Thymus (tissue), 11 donors: ENCODE results near the gene PAX7. TPM values are rescaled to one million over a fixed set of nuclear protein-coding genes. Genes with fewer than 3 reads are reported as not detected.

Experiments used
- DNase-seq, 9 donors: peaks; one replicate each; pipeline ENCODE4 v3.0.0-alpha.2; 2013; ENCODE audit warnings: low spot score in 9 of 9, low read depth in 6 of 9, missing footprints in 1 of 9
- H3K27ac ChIP-seq, 2 donors: one replicate each; pipeline ENCODE4 v1.5.1; 2013; ENCODE audit warnings: control low read depth in 1 of 2, low read depth in 1 of 2, low read length in 1 of 2, mild to moderate bottlenecking in 1 of 2, moderate library complexity in 1 of 2
- H3K27me3 ChIP-seq, 2 donors: one replicate each; pipeline ENCODE4 v1.5.1; 2013; ENCODE audit warnings: low read length in 1 of 2; ENCODE audit not compliant: control insufficient read depth in 2 of 2, insufficient read depth in 1 of 2
- H3K36me3 ChIP-seq, 2 donors: one replicate each; pipeline ENCODE4 v1.5.1; 2013; ENCODE audit warnings: low read length in 1 of 2, mild to moderate bottlenecking in 1 of 2, moderate library complexity in 1 of 2; ENCODE audit not compliant: control insufficient read depth in 2 of 2, insufficient read depth in 2 of 2
- H3K4me1 ChIP-seq, 2 donors: one replicate each; pipeline ENCODE4 v1.5.1; 2013; ENCODE audit warnings: low read length in 2 of 2; ENCODE audit not compliant: control insufficient read depth in 2 of 2, insufficient read depth in 2 of 2
- H3K4me3 ChIP-seq, 2 donors: one replicate each; pipeline ENCODE4 v1.5.1; 2013; ENCODE audit warnings: low read length in 2 of 2, control low read depth in 1 of 2, mild to moderate bottlenecking in 1 of 2
- H3K9me3 ChIP-seq, 2 donors: one replicate each; pipeline ENCODE4 v1.5.1; 2013; ENCODE audit warnings: low read length in 1 of 2, mild to moderate bottlenecking in 1 of 2; ENCODE audit not compliant: control insufficient read depth in 2 of 2, insufficient read depth in 1 of 2
- WGBS: extraction: QIAGEN DNeasy Blood & Tissue Kit; methylation state at CpG from one replicate; pipeline ENCODE4 v1.1.7; 2013; 5-methylcytosine and 5-hydroxymethylcytosine counted together
- polyA plus RNA-seq: library from polyadenylated mRNA; stranded (reverse); fragments of 200-250 nt; gene quantifications from one replicate; pipeline ENCODE4 v1.2.3, GENCODE V29; 2013
- total RNA-seq: library from RNA; stranded (reverse); fragments of 120-200 nt; gene quantifications from one replicate; pipeline ENCODE4 v1.2.4, GENCODE V29; 2013
- donor health status: healthy.

PAX7 gene
- total and polyA plus RNA-seq, 2 donors, result 0.05 to 0.11 TPM

- Histone ChIP-seq H3K27ac (no peak overlapping the region), H3K27me3 (peaks cover 94 to 100% of the 10 kb centered on the region in 2 donors), H3K36me3 (no peaks in the 10 kb centered on the region), H3K4me3 (no peak overlapping the region), H3K4me1 (peaks cover 3 to 21% of the 10 kb centered on the region in 2 donors), H3K9me3 (peaks cover 0 to 1% of the 10 kb centered on the region in 2 donors)
- DNase-seq, result peak in 1 of 9 donors; percentile 38
- WGBS, result 7% methylated on average over 15 of the region's 15 CpGs
Measured at GRCh38 chr1:18633422-18634155, 2.9 kb downstream of the PAX7 start.

- H3K27me3 ChIP-seq, result peaks cover 92 to 100% of the 10 kb centered on the region in 2 donors
- peaks cover 0 to 1% of the 10 kb centered on the region in 2 donors for H3K9me3 ChIP-seq
- 6% methylated on average over 16 of the region's 16 CpGs for WGBS
- H3K4me3 ChIP-seq, result no peak overlapping the region
- no peaks in the 10 kb centered on the region for H3K36me3 ChIP-seq
- H3K27ac ChIP-seq, result no peak overlapping the region
- peaks cover 3 to 22% of the 10 kb centered on the region in 2 donors for H3K4me1 ChIP-seq
- no peak for DNase-seq
Measured at GRCh38 chr1:18634276-18634675, 3.6 kb downstream of the PAX7 start.

GRCh38 chr1:18635070-18635577, 4.5 kb downstream of the PAX7 start:
- 5% methylated on average over 5 of the region's 5 CpGs for WGBS
- Histone ChIP-seq H3K36me3 (no peaks in the 10 kb centered on the region), H3K27me3 (peaks cover 92 to 100% of the 10 kb centered on the region in 2 donors)

GRCh38 chr1:18635891-18636595, 5.4 kb downstream of the PAX7 start:
- Histone ChIP-seq H3K27me3 (peaks cover 91 to 100% of the 10 kb centered on the region in 2 donors), H3K36me3 (no peaks in the 10 kb centered on the region), H3K4me3 (no peak overlapping the region), H3K9me3 (peaks cover 0 to 1% of the 10 kb centered on the region in 2 donors), H3K27ac (no peak overlapping the region), H3K4me1 (peaks cover 3 to 27% of the 10 kb centered on the region in 2 donors)
- DNase-seq, result no peak
- 6% methylated on average over 40 of the region's 40 CpGs for WGBS

More at GRCh38 chr1:18635070-18635577, 4.5 kb downstream of the PAX7 start:
- H3K9me3 ChIP-seq, result peaks cover 0 to 1% of the 10 kb centered on the region in 2 donors
- H3K4me3 ChIP-seq, result no peak overlapping the region
- no peak for DNase-seq
- no peak overlapping the region for H3K27ac ChIP-seq
- H3K4me1 ChIP-seq, result peaks cover 3 to 24% of the 10 kb centered on the region in 2 donors

- no peak overlapping the region for H3K27ac ChIP-seq
- H3K36me3 ChIP-seq, result no peaks in the 10 kb centered on the region
- H3K4me3 ChIP-seq, result no peak overlapping the region
- peaks cover 90 to 100% of the 10 kb centered on the region in 2 donors for H3K27me3 ChIP-seq
- H3K9me3 ChIP-seq, result peaks cover 0 to 1% of the 10 kb centered on the region in 2 donors
- no peak for DNase-seq
- WGBS, result 4% methylated on average over 52 of the region's 52 CpGs
- peaks cover 4 to 34% of the 10 kb centered on the region in 2 donors for H3K4me1 ChIP-seq
Measured at GRCh38 chr1:18636596-18637508, 6.2 kb downstream of the PAX7 start.

GRCh38 chr1:18637511-18637960, 6.9 kb downstream of the PAX7 start:
- WGBS, result 5% methylated on average over 24 of the region's 24 CpGs

GRCh38 chr1:18637962-18638834, 7.6 kb downstream of the PAX7 start:
- H3K4me3 ChIP-seq, result no peak overlapping the region
- peaks cover 1 to 6% of the 10 kb centered on the region in 2 donors for H3K9me3 ChIP-seq
- 7% methylated on average over 15 of the region's 15 CpGs for WGBS
- no peaks in the 10 kb centered on the region for H3K36me3 ChIP-seq
- H3K27ac ChIP-seq, result no peak overlapping the region
- H3K27me3 ChIP-seq, result peaks cover 90 to 100% of the 10 kb centered on the region in 2 donors
- H3K4me1 ChIP-seq, result peaks cover 5 to 42% of the 10 kb centered on the region in 2 donors
- DNase-seq, result no peak

More at GRCh38 chr1:18637511-18637960, 6.9 kb downstream of the PAX7 start:
- no peak for DNase-seq
- peaks cover 90 to 100% of the 10 kb centered on the region in 2 donors for H3K27me3 ChIP-seq
- H3K9me3 ChIP-seq, result peaks cover 0 to 1% of the 10 kb centered on the region in 2 donors
- H3K4me1 ChIP-seq, result peaks cover 4 to 39% of the 10 kb centered on the region in 2 donors
- no peaks in the 10 kb centered on the region for H3K36me3 ChIP-seq
- H3K27ac ChIP-seq, result peak overlapping the region in 1 of 2 donors; percentile 4
- H3K4me3 ChIP-seq, result no peak overlapping the region
